GM19455 (cell line): ENCODE data around the gene AFF3.

ENCODE experiments used
- ATAC-seq: cut with Tn5 transposase; IDR thresholded peaks from one replicate; pipeline ENCODE4 v1.9.1; 2021; ENCODE audit not compliant: unreplicated experiment

AFF3 gene

DNA sequence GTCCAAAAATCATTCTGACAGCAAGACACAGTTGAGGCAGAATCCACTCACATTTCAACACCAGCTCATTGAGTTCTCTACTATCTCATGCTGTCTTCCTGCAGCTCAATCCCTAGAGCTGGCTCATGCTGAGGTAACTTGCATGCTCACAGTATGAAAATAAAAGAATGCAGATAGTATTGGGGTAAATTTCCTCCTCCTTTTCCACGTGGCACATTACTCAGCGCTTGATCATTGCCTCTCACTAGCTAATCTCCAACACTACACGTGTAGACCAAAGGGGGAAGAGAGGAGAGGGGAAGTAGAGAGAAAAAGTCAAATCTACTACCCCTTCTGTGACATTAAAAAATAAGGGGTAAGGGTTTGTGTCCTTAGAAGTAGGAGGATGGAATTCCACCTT lies 300.6 kb downstream of the AFF3 start:
- ATAC-seq = no peak

GRCh38 chr2:99840831-99841230 lies 301.6 kb downstream of the AFF3 start:
- no peak for ATAC-seq

DNA sequence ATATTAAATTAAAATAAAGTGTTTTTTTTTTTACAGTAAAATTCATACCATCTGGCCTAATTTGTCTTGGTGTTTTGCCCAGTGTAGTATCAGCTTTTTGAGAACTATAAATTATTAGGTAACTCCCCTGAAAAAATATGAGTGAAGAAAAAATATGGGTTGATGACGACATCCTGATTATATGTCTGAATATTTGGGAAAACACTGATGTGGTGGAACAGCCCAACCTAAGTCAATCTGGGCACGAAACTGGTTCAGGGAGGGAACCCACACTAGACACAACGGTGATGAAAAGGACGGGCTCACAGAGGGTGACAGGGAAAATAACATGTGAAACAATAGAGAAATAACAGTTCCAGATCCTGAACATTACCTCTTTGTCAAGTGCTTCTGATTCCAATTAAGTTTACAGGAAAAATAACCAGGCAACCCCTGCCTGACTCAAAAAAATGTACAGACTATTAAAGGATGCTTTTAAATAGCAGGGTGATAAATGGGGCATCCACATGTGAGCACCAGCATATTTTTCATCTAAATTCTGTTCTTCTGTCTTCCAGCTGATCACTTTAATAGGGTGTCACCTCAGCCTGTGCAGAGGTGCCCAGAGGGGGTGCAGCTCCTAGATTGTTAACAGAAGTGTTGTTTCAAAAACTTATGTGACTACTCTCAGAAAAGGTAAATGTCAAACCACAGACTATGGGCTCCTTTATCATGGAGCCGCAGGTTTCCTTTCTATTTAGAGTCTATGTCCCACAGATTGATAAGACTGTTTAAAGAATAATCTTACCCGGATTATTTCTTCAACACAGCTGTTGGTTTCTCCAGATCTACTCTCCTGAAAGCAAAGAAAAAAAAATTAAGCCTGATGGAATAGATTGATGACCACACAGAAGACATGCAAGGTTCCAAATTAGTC lies 305.4 kb downstream of the AFF3 start:
- no peak for ATAC-seq

DNA sequence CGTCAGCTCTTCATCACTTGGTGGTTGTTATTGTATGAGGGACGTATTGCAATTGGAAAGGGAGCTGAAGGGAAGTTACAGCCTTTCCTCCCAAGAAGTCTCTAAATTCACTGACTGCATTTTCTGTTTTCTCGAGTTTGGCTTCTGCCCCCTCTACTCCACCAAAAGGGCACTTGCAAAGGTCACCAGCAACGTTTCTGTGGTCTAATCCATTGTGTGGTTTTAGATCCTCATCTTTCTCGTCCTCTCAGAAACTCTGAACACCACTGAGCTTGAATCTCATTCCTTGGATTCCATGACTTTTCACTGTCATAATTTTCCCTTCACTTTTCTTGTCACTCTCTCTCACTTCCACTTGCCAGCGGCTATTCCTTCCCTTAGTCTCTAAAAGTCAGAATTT lies 308.0 kb downstream of the AFF3 start:
- ATAC-seq = no peak

DNA sequence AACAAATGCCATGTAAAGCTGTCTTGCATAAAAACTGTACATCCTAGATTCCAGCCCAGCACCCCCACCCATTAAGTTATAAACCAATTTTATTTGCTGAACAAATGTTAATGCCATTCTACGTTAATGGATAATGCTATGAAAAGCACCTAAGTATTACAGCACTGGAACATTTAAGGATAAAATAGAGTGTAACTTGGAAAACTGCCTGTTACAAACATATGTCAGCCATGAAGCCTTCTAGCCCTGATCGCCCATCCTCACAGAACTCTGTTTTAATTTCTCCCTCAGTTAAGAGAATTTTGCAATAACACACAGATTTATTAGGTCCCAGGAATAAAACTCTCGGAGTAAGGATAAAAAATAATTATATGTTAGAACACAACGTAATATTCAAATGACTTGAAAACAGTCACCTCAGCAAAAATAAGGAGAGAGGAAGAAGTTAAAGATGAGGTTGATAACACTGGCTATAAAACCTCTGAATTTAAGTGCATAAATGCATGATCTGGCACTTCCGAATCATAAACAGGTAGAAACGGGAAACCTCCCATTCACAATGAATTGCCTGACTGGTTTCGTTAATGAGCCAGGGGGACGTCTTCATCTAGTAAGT lies 308.7 kb downstream of the AFF3 start:
- ATAC-seq = no peak

- ATAC-seq = no peak
Measured at GRCh38 chr2:99832926-99833325, 309.5 kb downstream of the AFF3 start.

DNA sequence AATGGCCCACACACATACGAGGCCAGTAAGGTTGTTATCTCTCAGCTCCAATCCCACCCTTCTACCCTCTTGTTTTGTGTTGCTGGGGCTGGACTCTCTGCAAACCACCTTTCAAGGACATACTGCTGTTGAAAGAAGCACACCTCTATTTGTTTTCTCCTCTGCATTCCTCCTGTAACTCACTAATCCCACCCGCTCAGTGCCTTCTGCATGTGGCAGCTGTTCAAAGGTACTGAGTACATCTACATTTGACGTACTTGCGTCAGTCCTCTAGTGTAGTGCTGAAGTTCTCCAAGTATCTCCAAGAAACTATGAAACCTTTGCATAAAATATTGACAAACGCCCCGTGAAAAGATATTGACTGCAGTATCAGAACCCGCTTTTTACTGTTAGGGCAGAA lies 310.6 kb downstream of the AFF3 start:
- no peak for ATAC-seq

DNA sequence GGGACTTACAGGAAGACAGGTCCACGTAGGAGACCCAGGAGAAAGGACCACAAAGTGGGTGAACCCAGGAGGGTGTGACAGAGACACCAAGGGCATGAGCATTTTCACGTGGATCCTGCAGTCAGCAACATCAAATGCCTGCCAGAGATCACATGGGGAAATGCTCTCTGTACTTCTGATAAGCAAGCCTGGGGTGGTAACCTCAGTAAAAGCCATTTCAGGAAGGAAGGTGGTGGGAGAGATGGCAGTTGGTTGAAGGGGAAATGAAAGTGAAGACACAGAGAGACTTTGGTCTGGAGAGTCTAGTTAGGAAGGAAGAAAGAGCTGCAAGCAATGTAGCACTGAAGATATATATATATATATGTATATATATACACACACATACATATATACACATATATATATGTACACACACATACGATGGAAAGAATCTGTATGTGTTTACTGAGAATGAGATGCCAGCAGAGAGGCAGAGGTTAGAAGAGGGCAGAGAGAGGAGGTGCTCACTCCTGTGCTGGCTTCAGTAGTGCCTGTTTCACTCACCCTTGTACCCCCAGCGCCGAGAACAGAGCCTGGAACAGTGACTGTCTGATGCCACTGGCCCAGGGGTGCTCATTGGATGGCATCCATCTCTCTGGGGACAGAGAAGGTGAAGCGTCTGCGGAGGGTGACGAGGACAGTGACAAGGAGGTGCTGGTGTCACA lies 314.9 kb downstream of the AFF3 start:
- no peak for ATAC-seq

DNA sequence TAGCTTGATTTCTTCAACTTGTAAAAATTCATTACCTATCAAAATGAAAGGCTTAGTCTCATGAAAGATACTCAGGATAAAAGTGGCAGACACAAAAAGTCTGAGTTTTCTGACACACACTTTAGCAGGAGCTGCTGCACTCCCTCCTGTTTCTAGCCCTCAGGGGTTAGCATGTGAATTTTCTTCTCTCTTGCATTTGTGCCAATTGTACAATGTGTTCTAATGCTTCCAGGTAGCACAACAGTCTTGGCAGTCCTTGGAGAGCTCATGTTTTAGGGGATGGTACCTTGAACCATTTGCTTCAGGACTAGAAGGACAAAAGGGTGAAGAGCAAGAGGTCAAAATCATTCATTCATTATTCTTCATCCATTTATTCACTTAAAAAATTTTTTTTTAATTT lies 316.8 kb downstream of the AFF3 start:
- no peak for ATAC-seq

GRCh38 chr2:99824758-99825157 lies 317.6 kb downstream of the AFF3 start:
- ATAC-seq = no peak

DNA sequence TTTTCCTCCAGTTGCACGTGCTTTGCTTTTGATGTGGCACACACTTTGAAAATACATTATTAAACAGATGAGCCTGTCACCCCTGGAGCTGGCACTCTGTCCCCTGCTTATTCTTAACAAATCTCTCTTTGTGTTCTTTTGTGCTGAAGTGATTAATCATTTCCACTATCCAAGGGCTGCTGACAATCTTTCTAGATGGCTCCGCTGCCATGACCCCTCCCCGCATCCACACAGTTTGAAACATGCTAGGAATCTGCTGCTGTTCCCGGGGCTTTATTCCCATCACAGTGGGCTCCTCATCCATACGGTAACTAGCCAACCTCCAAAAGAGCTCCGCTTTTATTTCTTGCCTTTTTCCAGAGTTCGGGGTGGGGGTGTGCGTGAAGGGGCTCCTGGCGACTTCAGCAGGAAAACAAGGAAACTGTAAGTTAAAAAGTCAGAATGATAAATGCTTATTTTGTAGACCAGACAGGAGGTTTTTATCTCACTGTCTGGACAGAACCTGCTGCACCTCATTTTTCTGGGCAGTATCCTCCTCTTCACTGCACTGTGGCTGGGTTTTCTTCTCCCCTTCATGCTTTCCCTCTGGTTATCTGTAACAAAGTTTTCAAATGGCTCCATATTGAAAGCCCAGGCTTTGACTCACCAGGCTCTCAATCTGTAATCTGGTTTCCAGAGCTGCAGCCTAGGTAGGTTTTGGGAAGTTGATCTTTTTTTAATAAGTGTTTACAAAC lies 319.7 kb downstream of the AFF3 start:
- no peak for ATAC-seq

GRCh38 chr2:99821984-99822383 lies 320.4 kb downstream of the AFF3 start:
- ATAC-seq = no peak

- no peak for ATAC-seq
Measured at GRCh38 chr2:99821572-99821971, 320.8 kb downstream of the AFF3 start.

DNA sequence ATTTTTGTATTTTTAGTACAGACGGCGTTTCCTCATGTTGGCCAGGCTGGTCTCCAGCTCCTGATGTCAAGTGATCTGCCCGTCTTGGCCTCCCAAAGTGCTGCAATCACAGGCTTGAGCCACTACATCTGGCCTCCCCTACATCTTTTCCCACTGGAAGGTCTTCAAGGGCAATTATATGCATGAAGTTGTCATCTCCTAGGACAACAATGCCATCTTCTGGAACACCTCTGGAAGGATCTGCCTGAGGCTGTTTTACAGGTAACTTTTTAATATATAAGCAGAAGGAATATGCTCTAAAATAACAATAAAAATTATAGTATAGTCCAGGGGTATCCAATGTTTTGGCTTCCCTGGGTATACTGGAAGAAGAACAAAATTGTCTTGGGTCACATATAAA lies 321.4 kb downstream of the AFF3 start:
- ATAC-seq = no peak

DNA sequence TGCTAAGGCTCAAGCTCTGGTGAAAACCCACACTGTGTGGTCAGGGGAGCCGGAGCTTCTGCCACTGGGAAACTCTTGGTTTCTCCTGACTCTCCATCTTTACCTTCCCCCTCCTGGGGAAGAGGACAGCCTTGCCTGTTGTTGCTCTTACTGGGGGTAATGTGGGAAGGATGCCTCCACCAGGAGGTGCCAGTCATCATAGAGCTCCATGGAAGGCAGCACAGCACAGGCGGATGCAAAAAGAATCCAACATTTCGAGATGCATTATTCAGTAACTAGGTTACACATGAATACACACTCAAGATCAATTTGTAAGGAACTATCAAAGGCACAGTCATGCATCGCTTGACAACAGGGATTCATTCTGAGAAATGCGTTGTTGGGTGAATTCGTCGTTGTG lies 322.6 kb downstream of the AFF3 start:
- ATAC-seq = no peak

DNA sequence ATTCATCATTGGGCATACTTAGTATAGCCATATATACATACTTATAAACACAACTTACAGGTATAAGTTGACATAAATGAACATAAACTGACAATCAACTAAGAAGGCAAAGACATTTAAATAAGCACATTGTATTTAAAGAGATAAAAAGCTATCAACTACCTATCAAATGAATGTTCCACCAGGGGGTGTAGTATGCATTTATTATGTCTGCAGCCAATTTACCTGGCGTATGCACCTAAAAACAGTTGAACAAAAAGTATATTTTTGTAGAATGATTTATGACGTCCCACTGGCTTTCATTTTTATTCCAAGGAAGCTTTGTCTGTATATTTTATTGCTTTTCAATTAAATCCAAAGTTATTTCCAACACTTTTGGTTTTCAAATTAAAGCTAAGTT lies 323.5 kb downstream of the AFF3 start:
- ATAC-seq = no peak

GRCh38 chr2:99816908-99817307 lies 325.5 kb downstream of the AFF3 start:
- no peak for ATAC-seq

- no peak for ATAC-seq
Measured at GRCh38 chr2:99812426-99812825, 330.0 kb downstream of the AFF3 start.

DNA sequence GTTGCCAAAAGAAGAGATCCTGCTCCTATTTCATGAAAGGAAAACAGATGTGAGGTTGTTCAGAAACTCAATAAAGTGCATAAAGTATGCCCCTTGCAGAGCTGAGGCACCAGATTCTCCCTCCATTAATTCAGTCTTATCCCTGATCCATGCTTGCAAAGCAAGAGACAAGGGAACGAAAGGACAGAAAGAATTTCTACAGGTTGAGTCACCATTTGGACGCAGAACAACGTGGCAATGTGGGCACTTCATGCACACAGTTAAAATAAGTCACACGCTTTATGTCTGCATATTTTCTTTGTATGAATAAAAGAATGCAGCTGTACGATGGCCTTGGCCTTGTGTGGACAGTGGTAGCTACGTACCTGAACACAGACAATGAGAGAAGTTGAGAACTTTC lies 330.8 kb downstream of the AFF3 start:
- ATAC-seq = no peak

DNA sequence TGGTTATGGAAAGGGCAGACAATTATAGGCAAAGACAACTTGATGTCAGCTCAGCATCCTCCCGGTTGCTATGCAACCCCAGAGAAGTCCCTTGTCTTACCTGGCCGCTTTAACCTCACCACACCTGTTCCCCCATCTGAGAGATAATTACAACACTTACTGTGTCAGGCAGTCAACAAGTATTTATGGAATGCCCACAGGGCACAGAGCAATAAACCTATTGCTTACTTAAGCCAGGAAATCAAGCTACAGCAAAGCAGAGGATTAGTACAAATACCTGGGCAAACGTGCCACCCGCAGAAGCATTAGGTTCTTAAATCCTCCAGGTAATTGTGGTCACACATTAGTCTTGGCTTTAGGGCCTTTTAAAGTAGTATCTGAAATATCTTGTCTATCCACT lies 332.2 kb downstream of the AFF3 start:
- ATAC-seq = no peak

GRCh38 chr2:99809259-99809900 lies 333.0 kb downstream of the AFF3 start:
- no peak for ATAC-seq
